GM19193 (cell line): ENCODE measurements around the gene OBSCN.

Experiments used
- POLR2A ChIP-seq: IDR thresholded peaks from 4 replicates; pipeline ENCODE4 v1.6.1; 2011; ENCODE audit not compliant: insufficient read depth, insufficient read length; ENCODE audit errors: extremely low read depth

The OBSCN gene

GRCh38 chr1:228339766-228340685, 132.2 kb downstream of the OBSCN start:
- no peak for TF ChIP-seq POLR2A

- TF ChIP-seq POLR2A, result no peak
Observed at GRCh38 chr1:228340686-228341449, 133.0 kb downstream of the OBSCN start.

- no peak for TF ChIP-seq POLR2A
Observed at GRCh38 chr1:228341450-228341813, 133.6 kb downstream of the OBSCN start.

- no peak for TF ChIP-seq POLR2A
Observed at GRCh38 chr1:228341814-228342626, 134.2 kb downstream of the OBSCN start.

GRCh38 chr1:228342627-228343190, 134.9 kb downstream of the OBSCN start:
- no peak for TF ChIP-seq POLR2A

GRCh38 chr1:228343191-228343661, 135.4 kb downstream of the OBSCN start:
- TF ChIP-seq POLR2A, result no peak

- TF ChIP-seq POLR2A, result no peak
Observed at GRCh38 chr1:228344631-228345072, 136.8 kb downstream of the OBSCN start.

GRCh38 chr1:228345201-228345930, 137.5 kb downstream of the OBSCN start:
- no peak for TF ChIP-seq POLR2A

- no peak for TF ChIP-seq POLR2A
Observed at GRCh38 chr1:228346731-228347130, 138.9 kb downstream of the OBSCN start.

GRCh38 chr1:228347181-228347580, 139.3 kb downstream of the OBSCN start:
- no peak for TF ChIP-seq POLR2A

GRCh38 chr1:228348708-228349467, 141.0 kb downstream of the OBSCN start:
- no peak for TF ChIP-seq POLR2A

GRCh38 chr1:228349701-228350171, 141.9 kb downstream of the OBSCN start:
- TF ChIP-seq POLR2A, result no peak

- no peak for TF ChIP-seq POLR2A
Observed at GRCh38 chr1:228350179-228350742, 142.4 kb downstream of the OBSCN start.
